ENCODE data around the gene SLC41A2. TPM values are rescaled to one million over a fixed set of nuclear protein-coding genes. Genes with fewer than 3 reads are reported as not detected.
"Not testable (repeated sequence)": the region's sequence is repeated elsewhere in the genome, so short reads cannot be mapped to it uniquely, and the experiment has no call there.

The SLC41A2 gene
- total RNA-seq, 2 experiments from 2014 or later = 5.3 to 16.4 TPM

DNA sequence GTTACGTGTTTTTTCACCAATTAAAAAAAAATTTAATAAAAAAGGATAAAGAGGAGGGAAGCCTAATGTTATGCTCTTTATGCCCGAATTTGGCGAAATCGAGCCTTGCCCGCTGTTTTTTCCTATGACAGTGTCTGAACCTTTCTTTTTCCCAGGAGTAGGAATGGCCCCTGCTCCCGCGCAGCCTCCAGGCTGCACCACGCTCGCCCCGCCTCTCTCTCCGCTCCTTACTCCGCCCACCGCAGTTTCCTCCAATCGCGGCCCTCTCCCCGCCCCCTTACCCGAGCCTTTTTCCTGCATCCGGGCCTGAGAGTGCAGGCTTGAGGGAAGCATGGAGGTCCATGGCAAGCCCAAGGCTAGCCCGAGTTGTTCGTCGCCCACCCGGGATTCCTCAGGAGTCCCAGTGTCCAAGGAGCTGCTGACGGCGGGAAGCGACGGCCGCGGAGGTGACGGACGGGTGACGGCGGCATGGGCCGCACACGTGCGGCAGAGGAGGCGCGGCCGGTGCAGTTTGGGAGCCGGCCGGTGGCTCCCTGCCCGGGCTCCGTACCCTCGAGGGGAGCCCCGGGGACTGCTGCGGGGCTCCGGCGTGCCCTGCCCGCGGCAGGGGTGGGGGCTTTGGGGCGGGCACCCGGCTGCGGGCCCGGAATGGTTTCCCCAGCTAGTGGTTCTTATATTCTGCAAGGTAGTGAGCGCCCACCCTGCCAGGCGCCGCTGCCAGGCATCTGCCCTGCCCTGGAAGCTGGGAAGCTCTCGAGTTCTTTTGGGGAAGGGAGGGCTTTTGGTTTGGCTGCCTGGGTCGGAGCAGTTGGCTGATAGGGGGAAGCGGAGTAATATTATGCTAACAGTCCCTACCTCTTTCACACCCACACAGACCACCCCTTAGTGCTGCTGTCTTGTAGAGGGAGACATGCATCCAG, 28.2 kb upstream of the SLC41A2 start, which contains the start of gene NOPCHAP1:
Gene NOPCHAP1, plus strand, starts transcription at position 295 of the 920 bp plus-strand sequence. Its CDS starts 37 bp downstream, at position 332.
- ChIA-PET POLR2A (interaction anchor here (0.8 to 2.6 kb wide), 2 partner anchors 26 to 27 kb away, joined by 3 to 10 read pairs; no protein-coding TSS in a partner anchor), CTCF (ENCODE audit: unreplicated experiment) (no interaction called here)
- H3K4me2 ChIP-seq (ENCODE audit: low read length) = peak within 1 kb of the TSS; percentile 87
- no peaks in the 10 kb centered on the region for H3K9me2 ChIP-seq (ENCODE audit: insufficient read depth, low read length)
- TF ChIP-seq, protein P1, sequence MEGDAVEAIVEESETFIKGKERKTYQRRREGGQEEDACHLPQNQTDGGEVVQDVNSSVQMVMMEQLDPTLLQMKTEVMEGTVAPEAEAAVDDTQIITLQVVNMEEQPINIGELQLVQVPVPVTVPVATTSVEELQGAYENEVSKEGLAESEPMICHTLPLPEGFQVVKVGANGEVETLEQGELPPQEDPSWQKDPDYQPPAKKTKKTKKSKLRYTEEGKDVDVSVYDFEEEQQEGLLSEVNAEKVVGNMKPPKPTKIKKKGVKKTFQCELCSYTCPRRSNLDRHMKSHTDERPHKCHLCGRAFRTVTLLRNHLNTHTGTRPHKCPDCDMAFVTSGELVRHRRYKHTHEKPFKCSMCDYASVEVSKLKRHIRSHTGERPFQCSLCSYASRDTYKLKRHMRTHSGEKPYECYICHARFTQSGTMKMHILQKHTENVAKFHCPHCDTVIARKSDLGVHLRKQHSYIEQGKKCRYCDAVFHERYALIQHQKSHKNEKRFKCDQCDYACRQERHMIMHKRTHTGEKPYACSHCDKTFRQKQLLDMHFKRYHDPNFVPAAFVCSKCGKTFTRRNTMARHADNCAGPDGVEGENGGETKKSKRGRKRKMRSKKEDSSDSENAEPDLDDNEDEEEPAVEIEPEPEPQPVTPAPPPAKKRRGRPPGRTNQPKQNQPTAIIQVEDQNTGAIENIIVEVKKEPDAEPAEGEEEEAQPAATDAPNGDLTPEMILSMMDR (conservative IDR thresholded peaks at IDR 0.05; ENCODE audit: low read length) = no peak
- TF ChIP-seq EZH2phosphoT487 (IDR thresholded peaks at IDR 0.05; ENCODE audit: borderline replicate concordance, low read depth, low read length) = no peak
- H3K27ac ChIP-seq (ENCODE audit: low read depth, low read length, poor library complexity, severe bottlenecking) = no peak within 1 kb of the TSS
- peaks cover 34% of the 10 kb centered on the region for H3K79me2 ChIP-seq (ENCODE audit: insufficient read depth, low read depth, low read length)
- no peaks in the 10 kb centered on the region for H4K20me1 ChIP-seq (ENCODE audit: insufficient read depth, low read length)
- H3K4me1 ChIP-seq (ENCODE audit: insufficient read depth, low read length, poor library complexity, severe bottlenecking) = peaks cover 33% of the 10 kb centered on the region
- DNase-seq (ENCODE audit: low spot score) = peak; percentile 86
- H2AFZ ChIP-seq (ENCODE audit: low read length) = peak within 1 kb of the TSS; percentile 97
- H3K4me3 ChIP-seq (ENCODE audit: low read depth, low read length, poor library complexity, severe bottlenecking) = peak within 1 kb of the TSS; percentile 78
- intact Hi-C loops (cut with micrococcal nuclease; ENCODE audit: unreplicated experiment) = loop anchor here (2.0 to 10.0 kb wide), 2 partner anchors 27 to 531 kb away; partner anchors contain the start of genes CHST11 and SLC41A2
- H3K36me3 ChIP-seq (ENCODE audit: insufficient read depth, low read length) = peaks cover 35% of the 10 kb centered on the region
- H3K9me3 ChIP-seq (ENCODE audit: low read length) = peaks cover 17% of the 10 kb centered on the region; the same call in 1 of the 2 replicates
- BruUV-seq (replicated peaks) = no TSS peak

DNA sequence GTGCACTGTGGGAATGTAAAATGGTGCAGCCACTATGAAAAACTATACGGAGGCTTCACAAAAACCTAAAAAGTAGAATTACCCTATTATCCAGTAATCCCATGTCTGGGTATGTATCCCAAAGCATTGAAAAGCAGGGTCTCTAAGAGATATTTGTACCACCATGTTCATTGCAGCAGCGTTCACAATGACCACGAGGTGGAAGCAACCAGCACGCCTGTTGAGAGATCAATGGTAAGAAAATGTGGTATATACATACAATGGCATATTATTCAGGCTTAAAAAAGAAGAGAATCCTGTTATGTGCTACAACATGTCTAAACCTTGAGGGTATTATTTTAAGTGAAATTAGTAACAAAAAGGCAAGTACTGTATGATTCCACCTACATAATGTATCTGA, 27.1 kb upstream of the SLC41A2 start:
- no peak for DNase-seq (ENCODE audit: low spot score)

DNA sequence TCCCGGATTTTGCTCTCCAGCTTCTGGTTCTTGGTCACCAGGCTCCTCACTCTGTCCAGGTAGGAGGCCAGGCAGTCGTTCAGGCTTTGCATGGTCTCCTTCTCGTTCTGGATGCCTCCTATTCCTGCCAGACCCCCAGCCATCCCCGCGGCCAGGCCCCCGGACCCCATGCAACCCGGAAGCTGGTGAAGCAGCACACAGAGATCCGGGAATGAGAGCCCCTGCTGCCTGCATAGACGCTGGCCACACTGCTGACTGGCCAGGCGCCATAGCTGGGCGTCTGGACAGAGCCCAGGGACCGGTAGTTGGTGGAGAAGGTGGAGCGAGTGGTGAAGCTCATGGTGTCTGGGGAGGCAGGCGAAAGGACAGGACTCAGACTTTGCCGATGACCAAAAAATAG, 19.6 kb upstream of the SLC41A2 start:
- H3K79me2 ChIP-seq (ENCODE audit: insufficient read depth, low read depth, low read length); H3K9me2 ChIP-seq (ENCODE audit: insufficient read depth, low read length); H3K4me3 ChIP-seq (ENCODE audit: low read depth, low read length, poor library complexity, severe bottlenecking); H2AFZ ChIP-seq (ENCODE audit: low read length); H3K9me3 ChIP-seq (ENCODE audit: low read length); DNase-seq (ENCODE audit: low spot score); CTCF ChIA-PET (ENCODE audit: unreplicated experiment); H4K20me1 ChIP-seq (ENCODE audit: insufficient read depth, low read length); H3K4me2 ChIP-seq (ENCODE audit: low read length); POLR2A ChIA-PET; intact Hi-C loops (cut with micrococcal nuclease; ENCODE audit: unreplicated experiment); H3K27ac ChIP-seq (ENCODE audit: low read depth, low read length, poor library complexity, severe bottlenecking); BruUV-seq (replicated peaks); H3K36me3 ChIP-seq (ENCODE audit: insufficient read depth, low read length): not testable (repeated sequence)
- peaks cover 15% of the 10 kb centered on the region for H3K4me1 ChIP-seq (ENCODE audit: insufficient read depth, low read length, poor library complexity, severe bottlenecking)

More for the DNA sequence above, 27.1 kb upstream of the SLC41A2 start:
- peaks cover 17% of the 10 kb centered on the region; the same call in 1 of the 2 replicates for H3K9me3 ChIP-seq (ENCODE audit: low read length)
- no peak for TF ChIP-seq EZH2phosphoT487 (IDR thresholded peaks at IDR 0.05; ENCODE audit: borderline replicate concordance, low read depth, low read length)
- TF ChIP-seq, protein P1 (conservative IDR thresholded peaks at IDR 0.05; ENCODE audit: low read length) = no peak
- H4K20me1 ChIP-seq (ENCODE audit: insufficient read depth, low read length) = no peaks in the 10 kb centered on the region
- peaks cover 23% of the 10 kb centered on the region for H3K4me1 ChIP-seq (ENCODE audit: insufficient read depth, low read length, poor library complexity, severe bottlenecking)
- peaks cover 34% of the 10 kb centered on the region for H3K79me2 ChIP-seq (ENCODE audit: insufficient read depth, low read depth, low read length)
- peak overlapping the region; percentile 97; the same call in 1 of the 2 replicates for H2AFZ ChIP-seq (ENCODE audit: low read length)
- H3K36me3 ChIP-seq (ENCODE audit: insufficient read depth, low read length) = peaks cover 24% of the 10 kb centered on the region
- BruUV-seq (replicated peaks) = no TSS peak
- H3K9me2 ChIP-seq (ENCODE audit: insufficient read depth, low read length) = no peaks in the 10 kb centered on the region
- intact Hi-C loops (cut with micrococcal nuclease; ENCODE audit: unreplicated experiment) = loop anchor here (10.0 kb wide), 1 partner anchor 530 kb away; the partner anchor contains the start of gene CHST11
- no peak overlapping the region for H3K27ac ChIP-seq (ENCODE audit: low read depth, low read length, poor library complexity, severe bottlenecking)
- POLR2A ChIA-PET = interaction anchor here (0.8 kb wide), 1 partner anchor 26 kb away, joined by 3 read pairs; no protein-coding TSS in a partner anchor
- peak overlapping the region; percentile 87 for H3K4me2 ChIP-seq (ENCODE audit: low read length)
- CTCF ChIA-PET (ENCODE audit: unreplicated experiment) = no interaction called here
- H3K4me3 ChIP-seq (ENCODE audit: low read depth, low read length, poor library complexity, severe bottlenecking) = peak overlapping the region; percentile 78
